ENCODE measurements around the gene ZNF282.

ZNF282 gene

DNA sequence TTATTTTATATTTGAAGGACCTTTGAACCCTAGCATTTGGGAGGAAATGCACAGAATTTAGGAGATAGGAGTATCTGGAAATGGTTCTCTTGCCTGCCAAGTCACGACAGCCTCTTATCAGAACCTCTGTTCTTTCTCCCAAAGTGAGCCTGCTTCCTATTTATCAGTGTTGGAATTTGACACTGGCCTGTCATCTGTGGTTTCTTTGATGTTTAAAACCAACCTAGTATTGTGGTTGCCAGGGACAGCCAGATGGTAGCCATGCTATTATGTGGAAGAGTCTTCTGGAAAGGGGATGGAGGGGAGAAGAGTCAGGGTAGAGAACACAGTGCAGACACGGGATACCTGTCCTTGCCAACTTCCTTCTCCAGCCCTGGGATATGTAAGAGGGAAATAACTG lies 21.1 kb downstream of the ZNF282 start:
- no peak for TF ChIP-seq CTCF (conservative IDR thresholded peaks at IDR 0.05; ENCODE audit: low read depth, low read length)
- H3K4me2 ChIP-seq = no peak overlapping the region
- H2AFZ ChIP-seq (ENCODE audit: low read depth) = no peak overlapping the region
- no peak overlapping the region for H3K4me3 ChIP-seq (IDR thresholded peaks at IDR 0.05; ENCODE audit: insufficient read depth, low read depth, low read length)
- no peaks in the 10 kb centered on the region for H3K79me2 ChIP-seq (ENCODE audit: insufficient read depth, low read depth)
- H3K9ac ChIP-seq = no peak overlapping the region
- no peaks in the 10 kb centered on the region for H3K4me1 ChIP-seq (ENCODE audit: low read depth, poor library complexity, severe bottlenecking)
- H3K27ac ChIP-seq = no peak overlapping the region
- no peaks in the 10 kb centered on the region for H3K27me3 ChIP-seq (ENCODE audit: insufficient read depth, low read depth)
- H3K36me3 ChIP-seq (ENCODE audit: insufficient read depth) = peaks cover 6% of the 10 kb centered on the region; the same call in 1 of the 2 replicates
- no peaks in the 10 kb centered on the region for H4K20me1 ChIP-seq (ENCODE audit: insufficient read depth)

DNA sequence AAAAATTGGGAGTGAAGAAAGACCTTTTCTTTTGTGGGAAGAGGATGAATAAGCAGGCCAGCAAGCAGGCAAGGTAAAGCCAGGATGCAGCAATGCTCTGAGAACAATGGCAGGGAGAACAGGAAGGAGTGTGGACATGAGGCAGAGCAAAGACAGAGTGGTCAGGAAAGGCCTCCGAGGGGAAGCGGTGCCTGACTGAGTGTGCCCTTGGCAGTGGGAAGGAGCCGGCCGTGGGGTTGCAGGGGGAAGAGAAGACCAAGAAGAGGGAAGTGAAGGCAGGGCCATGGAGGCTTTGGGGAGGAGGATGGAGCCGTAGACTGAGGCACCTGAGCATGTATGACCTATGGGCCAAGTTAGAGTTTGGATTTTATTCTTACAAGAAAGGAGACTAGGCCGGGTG lies 22.2 kb downstream of the ZNF282 start:
- Histone ChIP-seq H3K4me1 (ENCODE audit: low read depth, poor library complexity, severe bottlenecking) (no peaks in the 10 kb centered on the region), H3K9ac (no peak overlapping the region), H4K20me1 (ENCODE audit: insufficient read depth) (no peaks in the 10 kb centered on the region), H3K27ac (no peak overlapping the region), H3K4me2 (no peak overlapping the region), H3K79me2 (ENCODE audit: insufficient read depth, low read depth) (no peaks in the 10 kb centered on the region), H3K4me3 (IDR thresholded peaks at IDR 0.05; ENCODE audit: insufficient read depth, low read depth, low read length) (no peak overlapping the region), H3K27me3 (ENCODE audit: insufficient read depth, low read depth) (no peaks in the 10 kb centered on the region), H3K36me3 (ENCODE audit: insufficient read depth) (peaks cover 3% of the 10 kb centered on the region; the same call in 1 of the 2 replicates), H2AFZ (ENCODE audit: low read depth) (no peak overlapping the region)
- no peak for TF ChIP-seq CTCF (conservative IDR thresholded peaks at IDR 0.05; ENCODE audit: low read depth, low read length)

DNA sequence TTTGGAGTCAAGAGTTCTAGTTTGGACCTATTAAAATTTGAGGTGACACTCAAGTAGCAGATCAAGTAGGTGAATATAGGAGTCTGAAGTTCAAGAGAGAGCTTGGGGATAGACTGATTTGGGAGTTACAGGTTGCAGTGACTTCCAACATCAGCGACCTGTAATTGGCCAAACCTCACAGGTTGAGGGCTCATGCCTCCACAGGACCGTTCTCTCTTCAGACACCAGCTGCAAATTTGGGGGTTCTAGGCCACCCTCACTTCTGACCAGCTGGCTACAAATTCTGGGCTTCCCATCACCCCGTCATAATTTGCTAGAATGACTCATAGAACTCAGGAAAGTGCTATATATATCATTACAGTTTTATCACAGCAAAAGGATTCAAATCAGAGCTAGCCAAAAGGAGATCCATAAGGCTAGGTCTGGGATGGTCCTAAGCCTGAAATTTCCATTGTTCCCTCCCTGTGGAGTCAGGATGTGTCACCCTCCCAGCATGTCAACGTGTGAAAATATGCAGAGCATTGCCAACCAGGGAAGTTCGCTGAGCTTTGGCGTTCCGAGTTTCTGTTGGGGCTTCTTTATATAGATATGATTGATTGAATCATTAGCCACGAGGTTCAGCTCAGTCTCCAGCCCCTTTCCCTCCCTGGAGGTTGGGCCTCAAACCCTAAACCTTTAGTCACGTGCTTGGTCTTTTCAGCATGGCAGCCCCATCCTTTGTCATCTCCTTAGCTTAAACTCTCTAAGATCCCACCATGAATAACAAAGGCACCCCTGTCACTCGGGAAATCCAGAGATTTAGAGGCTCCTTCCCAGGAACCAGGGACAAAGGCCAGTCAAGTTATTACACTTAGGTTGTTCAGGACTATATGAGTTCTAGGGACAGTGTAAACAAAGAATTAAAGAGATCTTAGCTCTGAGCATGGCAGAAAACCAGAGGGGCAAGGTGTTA lies 23.4 kb downstream of the ZNF282 start:
- Histone ChIP-seq H2AFZ (ENCODE audit: low read depth) (no peak overlapping the region), H3K79me2 (ENCODE audit: insufficient read depth, low read depth) (no peaks in the 10 kb centered on the region), H3K9ac (no peak overlapping the region), H3K4me1 (ENCODE audit: low read depth, poor library complexity, severe bottlenecking) (no peaks in the 10 kb centered on the region), H3K4me2 (no peak overlapping the region), H3K4me3 (IDR thresholded peaks at IDR 0.05; ENCODE audit: insufficient read depth, low read depth, low read length) (no peak overlapping the region), H4K20me1 (ENCODE audit: insufficient read depth) (no peaks in the 10 kb centered on the region), H3K27me3 (ENCODE audit: insufficient read depth, low read depth) (no peaks in the 10 kb centered on the region), H3K36me3 (ENCODE audit: insufficient read depth) (no peaks in the 10 kb centered on the region; the same call in 1 of the 2 replicates), H3K27ac (no peak overlapping the region)
- TF ChIP-seq CTCF (conservative IDR thresholded peaks at IDR 0.05; ENCODE audit: low read depth, low read length) = no peak

DNA sequence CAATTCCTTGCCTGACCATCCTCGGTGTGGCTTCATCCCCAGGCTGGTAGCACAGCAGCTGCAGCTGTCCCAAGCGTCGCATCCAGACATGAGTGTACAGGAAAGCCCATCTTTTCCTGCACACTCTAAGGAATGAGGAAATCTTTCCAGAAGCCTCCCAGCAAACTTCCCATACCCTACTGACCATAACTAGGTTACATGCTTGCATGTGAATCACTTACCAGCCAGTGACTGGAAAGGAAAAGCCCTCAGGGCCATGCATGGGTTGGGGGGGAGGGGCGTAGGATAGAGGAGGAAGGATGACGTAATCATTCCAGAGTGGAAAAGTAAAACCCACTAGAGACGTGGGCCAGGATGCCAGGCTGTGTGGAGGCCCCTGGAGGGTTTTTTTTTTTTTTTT lies 25.2 kb downstream of the ZNF282 start:
- H3K9ac ChIP-seq = no peak overlapping the region
- no peak overlapping the region for H3K4me2 ChIP-seq
- H3K4me1 ChIP-seq (ENCODE audit: low read depth, poor library complexity, severe bottlenecking) = no peaks in the 10 kb centered on the region
- H3K27ac ChIP-seq = no peak overlapping the region
- no peak overlapping the region for H2AFZ ChIP-seq (ENCODE audit: low read depth)
- no peak overlapping the region for H3K4me3 ChIP-seq (IDR thresholded peaks at IDR 0.05; ENCODE audit: insufficient read depth, low read depth, low read length)
- H3K79me2 ChIP-seq (ENCODE audit: insufficient read depth, low read depth) = no peaks in the 10 kb centered on the region
- peaks cover 5% of the 10 kb centered on the region; the same call in 1 of the 2 replicates for H3K36me3 ChIP-seq (ENCODE audit: insufficient read depth)
- no peaks in the 10 kb centered on the region for H4K20me1 ChIP-seq (ENCODE audit: insufficient read depth)
- TF ChIP-seq CTCF (conservative IDR thresholded peaks at IDR 0.05; ENCODE audit: low read depth, low read length) = no peak
- H3K27me3 ChIP-seq (ENCODE audit: insufficient read depth, low read depth) = no peaks in the 10 kb centered on the region

Data from KMS-11 (cell line).